Spinal cord (tissue), 10 donors: ENCODE results near the gene SUSD4. TPM values are rescaled to one million over a fixed set of nuclear protein-coding genes. Genes with fewer than 3 reads are reported as not detected.

ENCODE experiments used
- DNase-seq, 6 donors: peaks; one replicate each; pipeline versions ENCODE4 v3.0.0 to v3.0.0-alpha.2; 2013 to 2015; ENCODE audit warnings: low spot score in 6 of 6, low read depth in 4 of 6
- H3K27ac ChIP-seq: one replicate; pipeline ENCODE4 v1.5.1; 2013; ENCODE audit warnings: low read depth, low read length, control low read depth
- H3K27me3 ChIP-seq: one replicate; pipeline ENCODE4 v1.6.1; 2013; ENCODE audit warnings: low read length; ENCODE audit not compliant: control insufficient read depth, insufficient read depth
- H3K36me3 ChIP-seq: one replicate; pipeline ENCODE4 v1.6.1; 2013; ENCODE audit warnings: low read length; ENCODE audit not compliant: control insufficient read depth, insufficient read depth
- H3K4me1 ChIP-seq: one replicate; pipeline ENCODE4 v1.6.1; 2013; ENCODE audit warnings: low read length; ENCODE audit not compliant: control insufficient read depth, insufficient read depth
- H3K4me3 ChIP-seq: one replicate; pipeline ENCODE4 v1.5.1; 2013; ENCODE audit warnings: low read depth, low read length, control low read depth
- H3K9me3 ChIP-seq: one replicate; pipeline ENCODE4 v1.6.1; 2013; ENCODE audit warnings: low read length; ENCODE audit not compliant: control insufficient read depth, insufficient read depth
- WGBS: methylation state at CpG from one replicate; pipeline ENCODE4 v1.1.5; 2013; ENCODE audit warnings: missing lambda C conversion rate; ENCODE audit not compliant: insufficient coverage; 5-methylcytosine and 5-hydroxymethylcytosine counted together
- polyA plus RNA-seq, 2 donors: library from polyadenylated mRNA; unstranded; fragments of 120-200 nt; gene quantifications; one replicate each; pipeline ENCODE4 v1.2.1, GENCODE V29; 2013; ENCODE audit not compliant: insufficient read length in 2 of 2
- total RNA-seq, 2 donors: library from RNA; depleted of rRNA in 1 of 2; stranded (reverse); fragments of 120-200 nt in 1 of 2; fragments of >200 nt in 1 of 2; gene quantifications; one replicate each; pipeline versions ENCODE4 v1.2.3 to v1.2.4, GENCODE V29; 2013 to 2014
- donor health status: healthy.

Gene SUSD4
- total and polyA plus RNA-seq, 4 donors = 20.2 to 54.4 (median 42.8) TPM

DNA sequence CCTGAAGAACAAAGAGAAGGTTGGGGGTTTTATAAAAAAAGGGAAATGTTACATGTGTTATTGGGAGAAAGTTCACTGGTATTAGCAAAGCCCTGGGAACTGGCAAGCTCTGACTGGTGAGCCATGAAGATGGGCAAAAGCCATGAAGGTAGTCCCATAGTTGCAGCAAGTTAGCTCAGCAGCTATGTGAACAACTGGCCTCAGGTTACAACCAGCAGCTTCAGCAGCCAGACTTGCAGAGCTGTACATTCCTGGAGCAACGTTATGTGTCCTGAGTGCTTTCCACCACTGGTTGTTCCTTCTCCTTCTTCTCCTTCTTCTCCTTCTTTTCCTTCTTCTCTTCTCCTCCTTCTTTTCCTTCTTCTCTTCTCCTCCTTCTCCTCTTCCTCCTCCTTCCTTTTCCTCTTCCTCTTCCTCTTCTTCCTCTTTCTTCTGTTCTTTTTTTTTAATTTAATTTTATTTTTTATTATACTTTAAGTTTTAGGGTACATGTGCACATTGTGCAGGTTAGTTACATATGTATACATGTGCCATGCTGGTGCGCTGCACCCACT, 164.8 kb downstream of the SUSD4 start:
- H3K27me3 ChIP-seq = no peaks in the 10 kb centered on the region
- H3K36me3 ChIP-seq = no peaks in the 10 kb centered on the region
- no peaks in the 10 kb centered on the region for H3K4me1 ChIP-seq
- 71% methylated on average over 1 of the region's 2 CpGs for WGBS
- H3K9me3 ChIP-seq = no peaks in the 10 kb centered on the region
- DNase-seq = no peak
- H3K27ac ChIP-seq = no peak overlapping the region
- no peak overlapping the region for H3K4me3 ChIP-seq

DNA sequence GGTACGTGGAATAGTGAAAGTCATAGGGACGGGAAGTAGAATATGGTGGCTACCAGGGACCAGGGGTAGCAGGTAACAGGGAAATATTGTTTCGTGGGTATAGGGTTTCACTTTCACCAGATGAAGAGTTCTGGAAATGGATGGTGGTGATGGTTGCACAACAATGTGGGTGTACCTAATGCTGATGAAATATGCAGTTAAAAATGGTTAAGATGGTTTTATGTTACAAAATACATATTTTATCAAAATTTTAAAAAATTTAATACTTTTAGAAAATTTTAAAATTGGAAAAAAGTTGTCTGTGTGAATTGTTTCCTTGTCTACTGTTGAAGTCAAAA, 165.4 kb downstream of the SUSD4 start:
- Histone ChIP-seq H3K36me3 (no peaks in the 10 kb centered on the region), H3K27me3 (no peaks in the 10 kb centered on the region), H3K4me3 (no peak overlapping the region), H3K4me1 (no peaks in the 10 kb centered on the region), H3K9me3 (no peaks in the 10 kb centered on the region), H3K27ac (no peak overlapping the region)
- no peak for DNase-seq
- 88% methylated on average over 2 of the region's 3 CpGs for WGBS

DNA sequence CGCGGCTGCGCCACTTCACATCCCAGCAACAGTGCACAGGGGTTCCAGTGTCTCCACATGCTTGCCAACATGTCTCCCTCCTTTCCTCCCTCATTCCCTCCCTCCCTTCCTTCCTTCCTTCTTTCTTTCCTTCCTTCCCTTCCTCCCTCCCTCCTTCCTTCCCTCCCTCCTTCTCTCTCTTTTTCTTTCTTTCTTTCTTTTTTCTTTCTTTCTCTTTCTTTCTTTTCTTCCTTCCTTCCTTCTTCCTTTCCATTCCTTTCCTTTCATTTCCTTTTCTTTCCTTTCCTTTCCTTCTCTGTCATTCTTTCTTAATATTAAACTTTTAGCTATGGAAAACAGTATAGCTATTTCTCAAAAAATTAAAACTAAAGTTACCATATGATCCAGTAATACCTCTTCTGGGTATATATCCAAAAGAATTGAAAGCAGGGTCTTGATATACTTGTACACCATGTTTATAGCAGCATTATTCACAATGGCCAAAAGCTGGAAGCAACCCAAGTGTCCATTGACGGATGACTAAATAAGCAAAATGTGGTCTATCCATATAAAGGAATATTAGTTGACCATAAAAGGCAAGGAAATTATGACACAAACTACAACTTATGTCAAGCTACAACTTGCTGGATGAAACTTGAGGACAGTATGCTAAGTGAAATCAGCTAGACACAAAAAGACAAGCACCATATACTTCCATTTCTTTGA, 165.9 kb downstream of the SUSD4 start:
- 67% methylated on average over 3 of the region's 4 CpGs for WGBS
- Histone ChIP-seq H3K27me3 (no peaks in the 10 kb centered on the region), H3K36me3 (no peaks in the 10 kb centered on the region), H3K27ac (no peak overlapping the region), H3K4me1 (no peaks in the 10 kb centered on the region), H3K4me3 (no peak overlapping the region), H3K9me3 (no peaks in the 10 kb centered on the region)
- DNase-seq = no peak

DNA sequence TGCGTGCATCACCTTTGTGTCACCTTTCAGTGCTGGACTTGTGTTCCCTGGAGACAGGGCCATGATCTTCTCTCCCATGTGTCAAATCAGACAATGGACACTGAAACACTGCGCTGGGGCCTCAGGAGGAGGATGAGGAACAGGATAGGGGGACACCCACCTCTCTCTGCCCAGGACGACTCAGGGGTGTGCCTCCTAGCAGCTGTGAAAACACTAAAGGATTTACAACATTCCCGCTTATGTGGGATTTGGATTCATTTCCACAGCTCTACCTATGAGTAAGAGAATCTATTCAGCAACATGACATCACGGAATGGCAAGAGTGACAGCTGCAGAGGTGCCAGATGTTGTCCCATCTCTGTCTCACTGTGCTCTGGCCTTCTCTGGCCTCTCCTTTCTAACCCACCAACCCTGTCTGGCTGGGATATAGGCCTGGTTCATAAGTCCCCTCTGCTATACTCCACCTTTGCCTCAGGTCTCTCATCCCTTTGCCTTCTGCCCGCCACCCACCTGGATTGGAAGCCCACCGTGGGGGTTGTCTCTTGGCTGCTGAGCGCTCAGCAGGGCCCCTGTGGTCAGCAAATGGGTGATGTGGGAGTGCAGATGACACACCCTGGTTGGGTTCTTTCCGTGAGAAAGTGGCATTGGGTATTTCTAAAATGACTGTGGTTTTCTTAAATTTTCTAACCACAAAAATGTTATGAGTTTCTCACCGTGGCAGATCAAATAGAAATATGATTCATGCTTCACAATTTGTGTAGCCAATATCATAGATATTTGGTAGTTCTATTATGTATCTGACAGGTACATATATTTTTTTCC, 173.9 kb downstream of the SUSD4 start:
- Histone ChIP-seq H3K9me3 (no peaks in the 10 kb centered on the region), H3K4me3 (no peak overlapping the region), H3K27me3 (no peaks in the 10 kb centered on the region), H3K27ac (no peak overlapping the region), H3K4me1 (no peaks in the 10 kb centered on the region), H3K36me3 (no peaks in the 10 kb centered on the region)
- DNase-seq = no peak
- 100% methylated on average over 2 of the region's 10 CpGs for WGBS

DNA sequence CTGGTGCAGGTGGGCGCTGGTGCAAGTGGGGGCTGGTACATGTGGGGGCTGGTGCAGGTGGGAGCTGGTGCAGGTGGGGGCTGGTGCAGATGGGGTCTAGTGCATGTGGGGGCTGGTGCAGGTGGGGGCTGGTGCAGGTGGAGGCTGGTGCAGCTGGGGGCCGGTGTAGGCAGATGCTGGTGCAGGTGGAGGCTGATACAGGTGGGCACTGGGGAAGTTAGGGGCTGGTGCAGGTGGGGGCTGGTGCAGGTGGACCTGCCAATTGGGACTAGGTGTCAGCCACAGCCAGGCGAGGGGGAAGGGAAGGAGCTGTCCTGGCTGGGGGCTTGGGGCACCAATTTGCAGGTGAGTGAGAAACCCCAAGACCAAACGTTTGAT, 174.5 kb downstream of the SUSD4 start:
- Histone ChIP-seq H3K9me3 (no peaks in the 10 kb centered on the region), H3K36me3 (no peaks in the 10 kb centered on the region), H3K4me3 (no peak overlapping the region), H3K4me1 (no peaks in the 10 kb centered on the region), H3K27me3 (no peaks in the 10 kb centered on the region), H3K27ac (no peak overlapping the region)
- DNase-seq = no peak
- 81% methylated on average over 4 of the region's 4 CpGs for WGBS

DNA sequence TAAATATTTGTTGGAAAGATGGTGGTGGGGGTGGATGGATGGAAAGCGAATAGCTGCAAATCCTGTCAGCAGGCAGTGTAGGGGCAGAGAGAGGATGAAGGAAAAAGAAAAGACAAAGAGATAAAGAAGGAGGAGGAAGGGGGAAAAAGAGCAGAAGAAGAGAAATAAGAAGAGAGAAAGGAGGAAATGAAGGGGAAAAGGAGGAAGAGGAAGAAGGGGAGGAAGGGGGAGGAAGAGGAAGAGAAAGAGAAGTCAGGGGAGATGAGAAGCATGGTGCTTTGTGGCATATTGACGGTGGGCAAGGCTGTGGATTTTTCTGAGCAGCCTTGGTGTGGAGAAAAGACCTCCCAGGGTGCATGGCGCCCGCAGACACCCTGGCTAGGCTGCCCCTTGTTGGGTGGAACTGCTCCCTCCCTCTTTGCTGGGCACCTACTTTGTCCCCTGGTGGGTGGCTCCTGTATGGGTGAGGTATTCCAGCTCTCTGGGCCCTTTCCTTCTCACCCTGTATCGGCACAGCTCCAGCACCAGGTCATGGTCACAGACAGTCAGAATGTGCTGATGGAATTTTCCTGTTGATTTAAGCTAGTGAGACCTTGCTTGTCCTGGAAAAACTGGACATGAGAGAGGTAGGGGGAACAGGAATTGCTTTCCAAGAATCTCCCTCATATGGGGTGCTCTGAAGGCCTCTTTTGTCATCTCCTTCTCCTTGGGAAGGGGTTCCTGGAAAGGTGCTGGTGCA, 175.2 kb downstream of the SUSD4 start:
- no peak overlapping the region for H3K4me3 ChIP-seq
- 94% methylated on average over 5 of the region's 5 CpGs for WGBS
- no peaks in the 10 kb centered on the region for H3K9me3 ChIP-seq
- no peaks in the 10 kb centered on the region for H3K36me3 ChIP-seq
- H3K27me3 ChIP-seq = no peaks in the 10 kb centered on the region
- no peaks in the 10 kb centered on the region for H3K4me1 ChIP-seq
- no peak for DNase-seq
- H3K27ac ChIP-seq = no peak overlapping the region

DNA sequence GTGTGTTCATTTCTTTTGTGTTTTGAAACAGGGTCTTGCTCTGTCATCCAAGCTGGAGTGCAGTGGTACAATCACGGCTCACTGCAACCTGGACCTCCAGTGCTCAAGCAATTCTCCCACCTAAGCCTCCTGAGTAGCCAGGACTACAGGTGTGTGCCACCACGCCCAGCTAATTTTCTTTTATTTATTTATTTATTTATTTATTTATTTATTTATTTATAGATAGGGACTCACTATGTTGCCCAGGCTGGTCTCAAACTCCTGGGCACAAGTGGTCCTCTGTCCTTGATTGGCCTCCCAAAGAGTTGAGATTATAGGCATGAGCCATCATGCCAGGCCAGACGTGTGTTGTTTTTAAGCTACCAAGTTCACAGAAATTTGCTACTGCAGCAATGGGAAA, 177.2 kb downstream of the SUSD4 start:
- DNase-seq = no peak
- H3K4me3 ChIP-seq = no peak overlapping the region
- no peaks in the 10 kb centered on the region for H3K27me3 ChIP-seq
- H3K27ac ChIP-seq = no peak overlapping the region
- no peaks in the 10 kb centered on the region for H3K9me3 ChIP-seq
- H3K36me3 ChIP-seq = no peaks in the 10 kb centered on the region
- WGBS = 100% methylated on average over 2 of the region's 3 CpGs
- no peaks in the 10 kb centered on the region for H3K4me1 ChIP-seq

DNA sequence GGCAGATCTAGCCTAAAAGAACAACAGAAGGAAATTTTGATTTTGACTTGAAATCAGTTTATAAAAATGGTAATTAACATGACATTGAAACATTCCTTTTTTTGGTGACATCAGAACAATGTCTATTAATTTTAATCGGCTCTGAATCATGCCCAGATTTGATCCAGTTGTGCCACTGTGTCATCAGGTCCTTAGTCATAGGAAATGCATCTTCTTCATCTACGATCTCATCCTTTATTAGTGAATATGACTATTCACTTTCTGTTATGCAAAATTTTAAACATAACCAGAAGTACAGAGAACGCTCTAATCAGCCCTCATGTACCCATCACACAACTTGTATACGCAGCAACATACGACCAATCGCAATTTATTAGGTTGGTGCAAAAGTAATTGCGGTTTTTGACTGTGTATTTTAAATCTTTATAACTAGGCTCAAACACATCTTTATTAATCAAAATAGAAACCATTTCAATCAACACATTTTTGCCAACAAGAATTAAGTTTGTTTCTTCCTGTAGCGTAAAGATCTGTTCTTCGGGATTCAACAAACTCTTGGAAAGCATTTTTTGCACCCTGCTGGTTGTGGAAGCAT, 180.6 kb downstream of the SUSD4 start:
- no peak for DNase-seq
- no peaks in the 10 kb centered on the region for H3K27me3 ChIP-seq
- no peak overlapping the region for H3K4me3 ChIP-seq
- 100% methylated on average over 3 of the region's 9 CpGs for WGBS
- no peaks in the 10 kb centered on the region for H3K36me3 ChIP-seq
- peaks cover 5% of the 10 kb centered on the region for H3K4me1 ChIP-seq
- H3K27ac ChIP-seq = no peak overlapping the region
- H3K9me3 ChIP-seq = no peaks in the 10 kb centered on the region

DNA sequence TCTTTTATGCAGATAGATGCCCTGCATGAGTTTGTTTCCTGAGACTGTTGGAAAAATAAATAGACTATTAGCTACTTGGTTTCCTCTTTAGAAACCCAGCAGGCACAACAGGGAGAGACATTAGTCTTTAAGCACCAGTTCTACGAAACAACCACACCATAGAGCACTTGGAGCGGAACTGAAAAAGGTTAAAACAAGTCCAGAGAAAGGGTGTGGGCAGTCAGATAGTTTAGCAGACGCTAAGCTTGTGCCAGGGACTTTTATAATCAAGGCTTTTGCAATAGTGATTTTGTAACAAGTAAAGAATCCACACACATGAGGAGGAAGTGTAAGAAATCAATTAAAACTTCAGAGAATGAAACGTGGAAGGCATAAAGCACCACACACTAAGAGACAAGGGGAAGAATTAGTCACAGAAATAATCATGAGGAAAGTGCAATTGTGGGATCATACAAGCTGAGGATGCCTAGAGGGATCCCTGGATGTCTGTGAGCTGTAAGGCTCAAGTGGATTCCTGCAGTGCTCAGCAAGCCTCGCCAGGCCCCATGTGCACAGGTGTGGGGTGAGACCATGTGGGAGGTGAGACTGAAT, 183.2 kb downstream of the SUSD4 start:
- Histone ChIP-seq H3K27ac (peak overlapping the region; percentile 30), H3K4me3 (no peak overlapping the region), H3K27me3 (no peaks in the 10 kb centered on the region), H3K4me1 (peaks cover 5% of the 10 kb centered on the region), H3K9me3 (no peaks in the 10 kb centered on the region), H3K36me3 (no peaks in the 10 kb centered on the region)
- DNase-seq = peak; percentile 24 to 89 (median 29)
- WGBS = no CpG with 5 or more reads among the region's 5 CpGs
